Gastroesophageal sphincter (tissue), 3 donors: Measurements from ENCODE around the gene LYSMD2.

Experiments
- CTCF ChIP-seq, 4 experiments: fragments of 200-600 bp in 2 of 4; fragments of 450-650 bp in 2 of 4; sonication (generic) in 1 of 4; IDR thresholded peaks; one replicate each; pipeline ENCODE4 v1.5.1; 2017 to 2019; ENCODE audit warnings: antibody characterized with exemption in 4 of 4, mild to moderate bottlenecking in 2 of 4, moderate library complexity in 2 of 4
- POLR2AphosphoS5 ChIP-seq: sonication (generic); formaldehyde crosslinking; IDR thresholded peaks from one replicate; pipeline ENCODE4 v1.6.1; 2017; ENCODE audit warnings: antibody characterized with exemption

GRCh38 chr15:51724199-51724598 lies 13.3 kb downstream of the LYSMD2 start:
- no peak for TF ChIP-seq CTCF (IDR thresholded peaks at IDR 0.05)
- no peak for TF ChIP-seq POLR2AphosphoS5
